PC-3 (cell line): ENCODE measurements around the gene GALNTL6. TPM values are rescaled to one million over a fixed set of nuclear protein-coding genes. Genes with fewer than 3 reads are reported as not detected.
A peak's percentile ranks its signal among the peaks of the same experiment; 100 is the strongest.

Experiments used
- ATAC-seq: fragments of 200-7000 bp; cut with Tn5 transposase; 2 replicates; pipeline ENCODE4 v1.9.1; 2020; ENCODE audit warnings: mild to moderate bottlenecking, moderate library complexity
- BruUV-seq: library from RNA; stranded (reverse); fragments of 400-500 nt; replicated peaks from 2 replicates; lab custom pipeline; 2021; lab: Mats Ljungman, UMichigan
- CTCF ChIA-PET: fragments of 300-600 bp; sonication (Branson Sonifier 250); formaldehyde crosslinking; loops from one replicate; lab custom pipeline; 2022; ENCODE audit warnings: antibody characterized with exemption; lab: Charles Lee
- POLR2A ChIA-PET: fragments of 300-600 bp; sonication (Branson Sonifier 250); formaldehyde crosslinking; loops from one replicate; lab custom pipeline; 2022; ENCODE audit warnings: antibody characterized with exemption; ENCODE audit not compliant: unreplicated experiment; lab: Charles Lee
- DNase-seq: peaks from one replicate; pipeline ENCODE4 v3.0.0-alpha.2; 2015
- H2AFZ ChIP-seq: fragments of 300-600 bp; sonication (generic); 2 replicates; pipeline ENCODE4 v1.6.0; 2016; ENCODE audit warnings: antibody characterized with exemption, low read length
- H3F3A ChIP-seq: fragments of 300-600 bp; sonication (generic); one replicate; pipeline ENCODE4 v1.6.0; 2017; ENCODE audit warnings: antibody characterized with exemption, low read length, control low read depth, mild to moderate bottlenecking; ENCODE audit not compliant: unreplicated experiment
- H3K27ac ChIP-seq: fragments of 300-600 bp; sonication (generic); 2 replicates; pipeline ENCODE4 v1.5.1; 2016; ENCODE audit warnings: mild to moderate bottlenecking, low read length
- H3K27me3 ChIP-seq: fragments of 300-600 bp; sonication (generic); 2 replicates; pipeline ENCODE4 v1.6.1; 2016; ENCODE audit warnings: low read length, mixed read lengths
- H3K36me3 ChIP-seq: fragments of 300-600 bp; sonication (generic); 2 replicates; pipeline ENCODE4 v1.6.1; 2016; ENCODE audit warnings: low read depth, mixed run types, low read length, mixed read lengths
- H3K4me1 ChIP-seq: fragments of 300-600 bp; sonication (generic); 2 replicates; pipeline ENCODE4 v1.5.1; 2016; ENCODE audit warnings: low read length; ENCODE audit not compliant: insufficient read depth
- H3K4me2 ChIP-seq: fragments of 300-600 bp; sonication (generic); 2 replicates; pipeline ENCODE4 v1.6.0; 2016; ENCODE audit warnings: low read length
- H3K4me3 ChIP-seq: fragments of 300-600 bp; sonication (generic); 2 replicates; pipeline ENCODE4 v1.5.1; 2016; ENCODE audit warnings: mild to moderate bottlenecking, low read length, mixed read lengths
- H3K79me2 ChIP-seq: fragments of 300-600 bp; sonication (generic); 2 replicates; pipeline ENCODE4 v1.6.1; 2017; ENCODE audit warnings: low read length, mixed read lengths
- H3K9ac ChIP-seq: fragments of 300-600 bp; sonication (generic); 2 replicates; pipeline ENCODE4 v1.6.0; 2016; ENCODE audit warnings: mild to moderate bottlenecking, low read length
- H3K9me2 ChIP-seq: fragments of 300-600 bp; sonication (generic); replicated peaks from 2 replicates; pipeline ENCODE4 v1.6.1; 2016; ENCODE audit warnings: mixed run types, low read length, mixed read lengths
- H3K9me3 ChIP-seq: fragments of 300-600 bp; sonication (generic); 2 replicates; pipeline ENCODE4 v1.6.1; 2016; ENCODE audit warnings: low read length, mixed read lengths
- H4K20me1 ChIP-seq: fragments of 300-600 bp; sonication (generic); 2 replicates; pipeline ENCODE4 v1.6.1; 2016; ENCODE audit warnings: low read length, mixed read lengths
- EZH2 ChIP-seq: fragments of 300-600 bp; sonication (generic); IDR thresholded peaks from one replicate; pipeline ENCODE4 v1.6.1; 2017; ENCODE audit warnings: antibody characterized with exemption, mild to moderate bottlenecking, low read length; ENCODE audit not compliant: unreplicated experiment
- EZH2phosphoT487 ChIP-seq: fragments of 300-600 bp; sonication (generic); IDR thresholded peaks from 2 replicates; pipeline ENCODE4 v1.6.1; 2018; ENCODE audit warnings: mild to moderate bottlenecking, antibody characterized with exemption, low read length, borderline replicate concordance
- intact Hi-C: fragments of 100-400 bp; cut with micrococcal nuclease; formaldehyde crosslinking; loops from 2 replicates; pipeline ENCODE4 v1.9.0; 2023
- total RNA-seq: library from RNA; depleted of rRNA; stranded (reverse); fragments of >200 nt; gene quantifications from 2 replicates; pipeline ENCODE4 v1.2.3, GENCODE V29; 2014
- TF ChIP-seq, protein P1 (sequence below): fragments of 300-600 bp; sonication (generic); conservative IDR thresholded peaks from 2 replicates; pipeline ENCODE4 v1.5.1; 2017; ENCODE audit warnings: antibody characterized with exemption, low read depth, mild to moderate bottlenecking, low read length

GALNTL6 gene
- total RNA-seq, 1 experiment from 2014 or later, result not detected

DNA sequence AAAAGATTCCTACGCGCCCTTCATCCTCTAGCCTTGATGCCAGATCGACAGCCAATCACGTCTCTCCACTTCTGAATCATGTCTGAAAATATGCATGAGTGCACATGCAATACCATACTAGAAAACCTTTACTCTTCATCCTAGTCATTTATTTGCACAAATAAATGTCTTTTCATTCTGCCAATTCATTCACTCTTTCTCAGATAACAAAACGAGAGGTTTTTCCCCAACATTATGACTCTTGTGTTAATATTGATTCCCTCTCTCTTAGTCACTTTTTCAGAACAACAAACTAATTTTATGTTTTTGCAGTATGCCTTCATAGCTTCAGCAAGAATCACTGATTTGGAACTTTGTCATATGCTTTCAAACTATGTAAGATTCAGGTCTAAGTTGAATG lies 806.0 kb downstream of the GALNTL6 start:
- intact Hi-C loops, result no loop called here
- Histone ChIP-seq H4K20me1 (no peaks in the 10 kb centered on the region), H3K9me2 (no peaks in the 10 kb centered on the region), H3K4me2 (peak overlapping the region; percentile 47; the same call in 1 of the 2 replicates), H3K4me3 (no peak overlapping the region), H2AFZ (no peak overlapping the region), H3K36me3 (no peaks in the 10 kb centered on the region), H3K27ac (peak overlapping the region; percentile 46), H3K27me3 (no peaks in the 10 kb centered on the region), H3K4me1 (peaks cover 12% of the 10 kb centered on the region), H3K79me2 (no peaks in the 10 kb centered on the region), H3F3A (no peaks in the 10 kb centered on the region), H3K9ac (no peak overlapping the region), H3K9me3 (no peaks in the 10 kb centered on the region)
- TF ChIP-seq EZH2phosphoT487, result no peak
- TF ChIP-seq EZH2, result no peak
- TF ChIP-seq, protein P1, sequence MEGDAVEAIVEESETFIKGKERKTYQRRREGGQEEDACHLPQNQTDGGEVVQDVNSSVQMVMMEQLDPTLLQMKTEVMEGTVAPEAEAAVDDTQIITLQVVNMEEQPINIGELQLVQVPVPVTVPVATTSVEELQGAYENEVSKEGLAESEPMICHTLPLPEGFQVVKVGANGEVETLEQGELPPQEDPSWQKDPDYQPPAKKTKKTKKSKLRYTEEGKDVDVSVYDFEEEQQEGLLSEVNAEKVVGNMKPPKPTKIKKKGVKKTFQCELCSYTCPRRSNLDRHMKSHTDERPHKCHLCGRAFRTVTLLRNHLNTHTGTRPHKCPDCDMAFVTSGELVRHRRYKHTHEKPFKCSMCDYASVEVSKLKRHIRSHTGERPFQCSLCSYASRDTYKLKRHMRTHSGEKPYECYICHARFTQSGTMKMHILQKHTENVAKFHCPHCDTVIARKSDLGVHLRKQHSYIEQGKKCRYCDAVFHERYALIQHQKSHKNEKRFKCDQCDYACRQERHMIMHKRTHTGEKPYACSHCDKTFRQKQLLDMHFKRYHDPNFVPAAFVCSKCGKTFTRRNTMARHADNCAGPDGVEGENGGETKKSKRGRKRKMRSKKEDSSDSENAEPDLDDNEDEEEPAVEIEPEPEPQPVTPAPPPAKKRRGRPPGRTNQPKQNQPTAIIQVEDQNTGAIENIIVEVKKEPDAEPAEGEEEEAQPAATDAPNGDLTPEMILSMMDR, result no peak
- DNase-seq (peak; percentile 57), ATAC-seq (peak; percentile 85)
- CTCF ChIA-PET, result no interaction called here
- BruUV-seq, result no TSS peak
- POLR2A ChIA-PET, result no interaction called here

DNA sequence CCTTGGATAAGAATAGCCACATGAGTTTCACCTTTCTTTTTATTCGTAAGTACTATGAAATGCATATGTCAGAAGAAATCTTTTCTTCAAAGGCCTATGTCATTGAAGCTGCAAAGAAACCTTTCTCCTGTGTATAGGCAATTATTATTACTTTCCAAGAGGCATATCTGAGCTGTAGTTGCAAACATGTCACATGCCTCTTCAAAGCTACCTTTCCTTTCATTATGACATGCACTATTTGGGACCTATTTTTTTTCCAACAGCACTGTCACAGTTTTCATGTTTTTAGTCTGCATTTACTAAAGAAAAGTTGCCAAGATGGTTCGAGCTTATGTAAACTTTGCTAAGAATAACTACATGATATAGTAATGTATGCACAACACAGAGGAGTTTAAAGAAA lies 806.6 kb downstream of the GALNTL6 start:
- Histone ChIP-seq H3K36me3 (no peaks in the 10 kb centered on the region), H3F3A (no peaks in the 10 kb centered on the region), H3K4me3 (no peak overlapping the region), H3K9me3 (no peaks in the 10 kb centered on the region), H4K20me1 (no peaks in the 10 kb centered on the region), H2AFZ (no peak overlapping the region), H3K9me2 (no peaks in the 10 kb centered on the region), H3K79me2 (no peaks in the 10 kb centered on the region), H3K27me3 (no peaks in the 10 kb centered on the region), H3K4me2 (peak overlapping the region; percentile 47), H3K27ac (peak overlapping the region; percentile 46), H3K9ac (no peak overlapping the region), H3K4me1 (peaks cover 12% of the 10 kb centered on the region)
- POLR2A ChIA-PET, result no interaction called here
- CTCF ChIA-PET, result no interaction called here
- DNase-seq (no peak), ATAC-seq (no peak)
- TF ChIP-seq, protein P1, result no peak
- TF ChIP-seq EZH2, result no peak
- TF ChIP-seq EZH2phosphoT487, result no peak
- intact Hi-C loops, result no loop called here
- BruUV-seq, result no TSS peak

DNA sequence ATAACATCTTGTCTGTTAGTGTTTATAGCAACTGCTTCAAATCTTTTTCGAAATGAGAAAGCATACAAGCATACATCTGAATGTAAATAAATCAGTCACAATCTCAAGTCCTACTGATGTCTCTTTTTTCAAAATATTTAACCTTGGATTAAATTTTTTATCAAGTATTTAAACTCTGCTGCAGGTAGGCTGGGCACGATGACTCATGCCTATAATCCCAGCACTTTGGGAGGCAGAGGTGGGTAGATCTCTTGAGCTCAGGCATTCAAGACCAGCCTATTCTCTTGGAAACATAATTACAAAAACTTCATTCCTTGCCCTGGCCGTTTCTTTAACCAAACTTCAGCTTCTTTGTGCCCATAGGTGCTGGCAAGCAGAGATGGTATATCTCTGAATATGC lies 815.1 kb downstream of the GALNTL6 start:
- no TSS peak for BruUV-seq
- Histone ChIP-seq H3K4me2 (no peak overlapping the region), H3F3A (no peaks in the 10 kb centered on the region), H3K27me3 (no peaks in the 10 kb centered on the region), H3K79me2 (no peaks in the 10 kb centered on the region), H3K27ac (no peak overlapping the region), H3K9me2 (no peaks in the 10 kb centered on the region), H3K4me3 (no peak overlapping the region), H3K9ac (no peak overlapping the region), H3K9me3 (no peaks in the 10 kb centered on the region), H4K20me1 (no peaks in the 10 kb centered on the region), H3K36me3 (no peaks in the 10 kb centered on the region), H2AFZ (no peak overlapping the region), H3K4me1 (no peaks in the 10 kb centered on the region)
- CTCF ChIA-PET, result no interaction called here
- intact Hi-C loops, result no loop called here
- TF ChIP-seq EZH2 (no peak), EZH2phosphoT487 (no peak)
- TF ChIP-seq, protein P1, result no peak
- peak; percentile 7 for DNase-seq
- no peak for ATAC-seq
- POLR2A ChIA-PET, result no interaction called here
